ENCODE results near the gene TSPOAP1.

GRCh38 chr17:58358408-58359172, 30.0 kb upstream of the TSPOAP1 start:
- TF ChIP-seq CTCF (conservative IDR thresholded peaks at IDR 0.05; ENCODE audit: low read depth, low read length) (no peak), EZH2 (IDR thresholded peaks at IDR 0.05; ENCODE audit: low read length, unreplicated experiment) (no peak), EZH2phosphoT487 (IDR thresholded peaks at IDR 0.05; ENCODE audit: borderline replicate concordance, low read length) (no peak)

All from PC-3 (cell line).